Tibial nerve (tissue), 4 donors: Measurements from ENCODE around the gene INTS3. TPM values are rescaled to one million over a fixed set of nuclear protein-coding genes. Genes with fewer than 3 reads are reported as not detected.

ENCODE experiments used
- DNase-seq, 2 donors: peaks; one replicate each; pipeline ENCODE4 v3.0.0-alpha.2; 2019; ENCODE audit warnings: low spot score in 2 of 2
- H3K27ac ChIP-seq, 4 donors: fragments of 200-600 bp; sonication (generic) in 3 of 4; one replicate each; pipeline ENCODE4 v1.5.1; 2017 to 2019; ENCODE audit warnings: mild to moderate bottlenecking in 1 of 4
- H3K27me3 ChIP-seq, 2 donors: fragments of 200-600 bp; sonication (generic) in 1 of 2; one replicate each; pipeline versions ENCODE4 v1.5.1 to v1.6.0; 2017 to 2019
- H3K36me3 ChIP-seq, 3 donors: fragments of 200-600 bp; sonication (generic); one replicate each; pipeline ENCODE4 v1.5.1; 2018 to 2019
- H3K4me1 ChIP-seq, 4 donors: fragments of 200-600 bp; sonication (generic) in 3 of 4; one replicate each; pipeline ENCODE4 v1.5.1; 2017 to 2019
- H3K4me3 ChIP-seq, 4 donors: fragments of 200-600 bp; sonication (generic) in 3 of 4; one replicate each; pipeline ENCODE4 v1.5.1; 2017 to 2019; ENCODE audit warnings: mild to moderate bottlenecking in 1 of 4, moderate library complexity in 1 of 4
- H3K9me3 ChIP-seq, 4 donors: fragments of 200-600 bp; sonication (generic) in 3 of 4; one replicate each; pipeline ENCODE4 v1.5.1; 2017 to 2019
- EP300 ChIP-seq, 2 donors: sonication (generic); formaldehyde crosslinking; IDR thresholded peaks; one replicate each; pipeline ENCODE4 v1.6.1; 2017; ENCODE audit warnings: antibody characterized with exemption in 2 of 2, mild to moderate bottlenecking in 1 of 2
- POLR2A ChIP-seq, 2 donors: fragments of 450-650 bp; IDR thresholded peaks; one replicate each; pipeline ENCODE4 v1.6.1; 2017; ENCODE audit warnings: antibody characterized with exemption in 2 of 2, mild to moderate bottlenecking in 2 of 2, moderate library complexity in 2 of 2
- WGBS, 2 donors: methylation state at CpG; one replicate each; pipeline ENCODE4 v1.1.5; 2018; 5-methylcytosine and 5-hydroxymethylcytosine counted together
- total RNA-seq, 4 donors: library from RNA; depleted of rRNA; stranded (reverse); fragments of >200 nt; gene quantifications; one replicate each; pipeline ENCODE4 v1.1.0, GENCODE V29; 2016
- TF ChIP-seq, protein P1 (sequence below), 5 experiments: fragments of 200-600 bp in 3 of 5; fragments of 450-650 bp in 2 of 5; sonication (generic) in 3 of 5; IDR thresholded peaks; one replicate each; pipeline ENCODE4 v1.5.1; 2016 to 2019; ENCODE audit warnings: antibody characterized with exemption in 5 of 5, mild to moderate bottlenecking in 3 of 5, moderate library complexity in 2 of 5

Gene INTS3
- total RNA-seq, 4 donors from 2014 or later, result 66.6 to 79.5 (median 71.3) TPM

- Histone ChIP-seq H3K36me3 (peaks cover 0 to 31% (median 0%) of the 10 kb centered on the region in 3 donors), H3K27me3 (peaks cover 0 to 15% of the 10 kb centered on the region in 2 donors), H3K9me3 (no peaks in the 10 kb centered on the region), H3K4me3 (no peak overlapping the region), H3K27ac (no peak overlapping the region), H3K4me1 (peaks cover 0 to 21% (median 0%) of the 10 kb centered on the region in 4 donors)
- TF ChIP-seq POLR2A (IDR thresholded peaks at IDR 0.05) (no peak), EP300 (IDR thresholded peaks at IDR 0.05) (no peak)
- TF ChIP-seq, protein P1, sequence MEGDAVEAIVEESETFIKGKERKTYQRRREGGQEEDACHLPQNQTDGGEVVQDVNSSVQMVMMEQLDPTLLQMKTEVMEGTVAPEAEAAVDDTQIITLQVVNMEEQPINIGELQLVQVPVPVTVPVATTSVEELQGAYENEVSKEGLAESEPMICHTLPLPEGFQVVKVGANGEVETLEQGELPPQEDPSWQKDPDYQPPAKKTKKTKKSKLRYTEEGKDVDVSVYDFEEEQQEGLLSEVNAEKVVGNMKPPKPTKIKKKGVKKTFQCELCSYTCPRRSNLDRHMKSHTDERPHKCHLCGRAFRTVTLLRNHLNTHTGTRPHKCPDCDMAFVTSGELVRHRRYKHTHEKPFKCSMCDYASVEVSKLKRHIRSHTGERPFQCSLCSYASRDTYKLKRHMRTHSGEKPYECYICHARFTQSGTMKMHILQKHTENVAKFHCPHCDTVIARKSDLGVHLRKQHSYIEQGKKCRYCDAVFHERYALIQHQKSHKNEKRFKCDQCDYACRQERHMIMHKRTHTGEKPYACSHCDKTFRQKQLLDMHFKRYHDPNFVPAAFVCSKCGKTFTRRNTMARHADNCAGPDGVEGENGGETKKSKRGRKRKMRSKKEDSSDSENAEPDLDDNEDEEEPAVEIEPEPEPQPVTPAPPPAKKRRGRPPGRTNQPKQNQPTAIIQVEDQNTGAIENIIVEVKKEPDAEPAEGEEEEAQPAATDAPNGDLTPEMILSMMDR (IDR thresholded peaks at IDR 0.05), result no peak
- no peak for DNase-seq
- WGBS, 2 donors, result 51 to 52% methylated on average over 3 of the region's 3 CpGs
Observed at GRCh38 chr1:153798468-153798780, 70.6 kb downstream of the INTS3 start.

GRCh38 chr1:153799016-153799415 lies 71.2 kb downstream of the INTS3 start:
- TF ChIP-seq POLR2A (IDR thresholded peaks at IDR 0.05) (no peak), EP300 (IDR thresholded peaks at IDR 0.05) (no peak)
- TF ChIP-seq, protein P1 (IDR thresholded peaks at IDR 0.05), result no peak
- H3K4me1 ChIP-seq, result peaks cover 0 to 24% (median 0%) of the 10 kb centered on the region in 4 donors
- no peak overlapping the region for H3K4me3 ChIP-seq
- peaks cover 0 to 15% of the 10 kb centered on the region in 2 donors for H3K27me3 ChIP-seq
- H3K27ac ChIP-seq, result no peak overlapping the region
- 78 to 83% methylated on average over 4 of the region's 4 CpGs for WGBS, 2 donors
- DNase-seq, result no peak
- H3K9me3 ChIP-seq, result no peaks in the 10 kb centered on the region
- H3K36me3 ChIP-seq, result peaks cover 0 to 31% (median 0%) of the 10 kb centered on the region in 3 donors

GRCh38 chr1:153799566-153800465 lies 72.0 kb downstream of the INTS3 start:
- H3K4me1 ChIP-seq, result peaks cover 0 to 24% (median 0%) of the 10 kb centered on the region in 4 donors
- peaks cover 0 to 11% of the 10 kb centered on the region in 2 donors for H3K27me3 ChIP-seq
- DNase-seq, result no peak
- H3K4me3 ChIP-seq, result no peak overlapping the region
- H3K27ac ChIP-seq, result no peak overlapping the region
- TF ChIP-seq, protein P1 (IDR thresholded peaks at IDR 0.05), result no peak
- no peak for TF ChIP-seq EP300 (IDR thresholded peaks at IDR 0.05)
- no peak for TF ChIP-seq POLR2A (IDR thresholded peaks at IDR 0.05)
- 89 to 90% methylated on average over 27 of the region's 27 CpGs for WGBS, 2 donors
- H3K9me3 ChIP-seq, result no peaks in the 10 kb centered on the region
- peaks cover 0 to 31% (median 0%) of the 10 kb centered on the region in 3 donors for H3K36me3 ChIP-seq

- Histone ChIP-seq H3K9me3 (no peaks in the 10 kb centered on the region), H3K4me3 (no peak overlapping the region), H3K27ac (no peak overlapping the region), H3K27me3 (peaks cover 0 to 4% of the 10 kb centered on the region in 2 donors), H3K4me1 (peaks cover 0 to 29% (median 2%) of the 10 kb centered on the region in 4 donors), H3K36me3 (peaks cover 0 to 31% (median 0%) of the 10 kb centered on the region in 3 donors)
- DNase-seq, result no peak
- WGBS, 2 donors, result 64 to 95% methylated on average over 4 to 7 of the region's 7 CpGs
- TF ChIP-seq, protein P1 (IDR thresholded peaks at IDR 0.05), result no peak
- TF ChIP-seq POLR2A (IDR thresholded peaks at IDR 0.05), result no peak
- TF ChIP-seq EP300 (IDR thresholded peaks at IDR 0.05), result no peak
Observed at GRCh38 chr1:153800516-153800915, 72.7 kb downstream of the INTS3 start.

DNA sequence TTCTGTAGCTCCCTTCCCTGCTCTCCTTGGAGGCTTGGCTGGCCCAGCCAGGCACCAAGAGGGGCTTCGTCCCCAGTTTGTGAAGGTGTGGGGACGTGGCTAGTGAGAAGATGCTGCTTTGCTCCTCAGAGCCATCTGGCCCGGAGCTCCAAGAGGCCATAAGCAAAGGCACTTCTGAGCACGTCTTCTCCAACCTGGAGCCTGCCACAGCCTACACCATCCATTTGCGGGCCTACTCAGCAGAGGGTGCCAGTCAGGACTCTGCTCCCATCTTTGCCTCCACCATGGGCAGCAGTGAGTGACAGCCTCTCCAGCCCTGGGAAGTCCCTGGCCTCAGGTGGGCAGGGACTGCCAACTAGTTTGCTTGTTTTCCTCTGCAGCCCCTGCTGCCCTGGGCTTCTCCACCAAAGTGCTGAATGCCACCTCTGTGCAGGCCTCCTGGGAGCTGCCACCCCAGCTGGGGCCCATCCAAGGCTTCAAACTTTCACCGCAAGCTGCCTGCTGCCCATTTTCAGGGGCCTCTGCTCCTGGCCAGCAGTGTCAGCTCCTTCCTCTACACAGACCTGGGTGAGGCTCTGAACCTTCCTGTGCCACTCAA lies 73.3 kb downstream of the INTS3 start:
- Histone ChIP-seq H3K4me3 (no peak overlapping the region), H3K27ac (no peak overlapping the region), H3K4me1 (peaks cover 0 to 35% (median 4%) of the 10 kb centered on the region in 4 donors), H3K27me3 (no peaks in the 10 kb centered on the region), H3K9me3 (no peaks in the 10 kb centered on the region), H3K36me3 (peaks cover 0 to 31% (median 0%) of the 10 kb centered on the region in 3 donors)
- TF ChIP-seq POLR2A (IDR thresholded peaks at IDR 0.05) (no peak), EP300 (IDR thresholded peaks at IDR 0.05) (no peak)
- TF ChIP-seq, protein P1 (IDR thresholded peaks at IDR 0.05), result no peak
- DNase-seq, result no peak
- 88 to 95% methylated on average over 6 of the region's 6 CpGs for WGBS, 2 donors
